ENCODE measurements around the gene AGPS. TPM values are rescaled to one million over a fixed set of nuclear protein-coding genes. Genes with fewer than 3 reads are reported as not detected.
"Not testable (repeated sequence)": the region's sequence is repeated elsewhere in the genome, so short reads cannot be mapped to it uniquely, and the experiment has no call there.

The AGPS gene
- total and polyA plus RNA-seq, 4 donors: 5.3 to 35.8 (median 16.0) TPM

DNA sequence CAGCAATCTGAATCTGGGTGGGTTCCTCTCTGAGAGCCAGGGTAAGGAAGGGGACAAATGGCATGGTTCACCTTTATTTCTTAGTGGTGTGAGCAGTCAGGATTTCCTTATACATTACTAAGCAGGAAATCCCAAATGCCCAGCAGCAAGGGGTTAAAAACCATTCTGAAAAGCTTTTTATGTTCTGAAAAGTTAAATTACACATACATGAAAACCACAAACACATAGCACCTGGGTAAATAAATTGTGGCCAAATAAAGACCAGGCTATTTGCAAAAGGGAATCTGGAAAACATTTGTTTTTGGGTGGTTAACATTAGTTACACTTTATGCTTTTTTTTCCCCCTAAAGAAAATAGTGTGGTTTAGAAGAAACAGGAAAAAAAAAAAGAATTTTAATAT lies 156.1 kb downstream of the AGPS start:
- H3K36me3 ChIP-seq (ENCODE audit: control insufficient read depth in 1 of 2, insufficient read depth in 2 of 2, low read length in 1 of 2): no peaks in the 10 kb centered on the region
- ATAC-seq (ENCODE audit: low FRiP score): no peak
- H3K27ac ChIP-seq (ENCODE audit: low read depth in 1 of 2, low read length in 2 of 2): no peak overlapping the region
- no peak overlapping the region for H3K4me3 ChIP-seq (ENCODE audit: low read length in 2 of 2)
- no peaks in the 10 kb centered on the region for H3K4me1 ChIP-seq (ENCODE audit: control insufficient read depth in 1 of 2, insufficient read depth in 2 of 2, low read length in 2 of 2)
- no peak for DNase-seq
- H3K9me3 ChIP-seq (ENCODE audit: control insufficient read depth, low read length): no peaks in the 10 kb centered on the region
- H3K27me3 ChIP-seq (ENCODE audit: control insufficient read depth in 1 of 2, insufficient read depth in 2 of 2, low read length in 1 of 2): no peaks in the 10 kb centered on the region
- intact Hi-C loops (cut with DNase I): no loop called here

DNA sequence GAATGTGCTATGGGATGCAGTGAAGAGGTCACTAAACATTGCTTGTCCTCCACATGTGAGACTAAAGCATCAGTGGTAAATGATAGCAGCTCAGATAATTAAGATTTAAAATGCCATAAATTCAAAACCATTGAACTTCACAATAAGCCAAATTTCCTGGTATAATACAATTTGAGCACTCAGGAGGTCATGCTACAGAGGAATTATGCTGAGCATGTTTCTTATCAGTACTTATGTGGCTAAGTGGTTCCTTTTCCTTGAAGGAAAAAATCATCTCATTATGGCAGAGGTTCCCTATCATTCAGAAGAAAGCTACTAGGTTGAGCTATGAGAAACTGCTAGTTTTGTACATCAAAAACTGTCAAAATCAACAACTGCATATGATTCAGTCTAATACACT lies 156.6 kb downstream of the AGPS start:
- Histone ChIP-seq H3K9me3 (ENCODE audit: control insufficient read depth, low read length) (no peaks in the 10 kb centered on the region), H3K4me3 (ENCODE audit: low read length in 2 of 2) (no peak overlapping the region), H3K36me3 (ENCODE audit: control insufficient read depth in 1 of 2, insufficient read depth in 2 of 2, low read length in 1 of 2) (no peaks in the 10 kb centered on the region), H3K27ac (ENCODE audit: low read depth in 1 of 2, low read length in 2 of 2) (no peak overlapping the region), H3K27me3 (ENCODE audit: control insufficient read depth in 1 of 2, insufficient read depth in 2 of 2, low read length in 1 of 2) (no peaks in the 10 kb centered on the region), H3K4me1 (ENCODE audit: control insufficient read depth in 1 of 2, insufficient read depth in 2 of 2, low read length in 2 of 2) (no peaks in the 10 kb centered on the region)
- intact Hi-C loops (cut with DNase I): no loop called here
- ATAC-seq (ENCODE audit: low FRiP score) (no peak), DNase-seq (no peak)

DNA sequence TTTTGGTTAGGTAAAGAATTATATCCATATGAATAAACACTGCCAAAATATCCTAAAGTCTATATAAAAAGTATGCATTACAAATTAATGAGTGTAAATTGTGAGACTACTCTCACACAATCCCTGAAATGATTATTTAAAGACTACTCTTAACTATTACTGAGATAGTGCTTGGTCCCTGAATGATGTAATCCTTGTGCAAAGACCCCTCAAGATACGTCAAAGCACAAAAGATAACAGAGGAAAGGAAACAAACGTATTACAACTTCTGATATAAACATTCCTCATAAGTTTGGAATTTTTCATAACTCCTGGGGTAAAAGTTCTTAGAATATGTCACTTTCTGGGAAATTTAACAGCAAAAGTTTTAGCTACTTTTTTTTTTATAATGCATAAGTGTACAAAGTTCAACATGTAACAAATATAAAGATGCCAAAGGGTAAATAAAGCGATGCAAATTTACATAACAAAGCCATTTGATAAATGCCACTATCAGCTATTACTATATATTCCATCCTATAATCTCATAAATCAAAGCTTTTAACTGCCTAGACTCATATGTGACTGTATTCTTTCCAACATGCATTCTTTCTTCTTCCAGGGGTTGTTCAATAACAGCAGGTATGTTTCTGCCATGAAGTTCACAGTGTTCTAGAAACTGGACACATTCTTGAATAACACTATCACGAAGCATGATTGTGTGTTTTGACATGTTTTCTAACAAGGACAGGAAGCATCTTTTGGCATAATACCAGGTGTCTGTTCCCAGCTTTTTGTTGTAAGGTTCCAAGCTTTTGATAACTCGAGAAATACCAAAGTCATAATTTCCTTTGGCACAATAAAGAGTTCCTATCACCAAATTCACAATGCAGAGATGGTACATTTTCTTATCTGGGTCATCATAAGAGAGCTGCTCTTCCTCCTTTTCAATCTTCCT lies 158.0 kb downstream of the AGPS start:
- DNase-seq (no peak), ATAC-seq (ENCODE audit: low FRiP score) (no peak)
- no peak overlapping the region for H3K4me3 ChIP-seq (ENCODE audit: low read length in 2 of 2)
- no peak overlapping the region for H3K27ac ChIP-seq (ENCODE audit: low read depth in 1 of 2, low read length in 2 of 2)
- intact Hi-C loops (cut with DNase I): loop anchor here (5.0 kb wide), 2 partner anchors 67 to 338 kb away; partner anchors contain the start of gene HNRNPA3 (in 1 of the 2)
- no peaks in the 10 kb centered on the region for H3K27me3 ChIP-seq (ENCODE audit: control insufficient read depth in 1 of 2, insufficient read depth in 2 of 2, low read length in 1 of 2)
- 46 to 51% methylated on average over 5 of the region's 5 CpGs for WGBS, 2 donors
- H3K4me1 ChIP-seq (ENCODE audit: control insufficient read depth in 1 of 2, insufficient read depth in 2 of 2, low read length in 2 of 2): no peaks in the 10 kb centered on the region
- no peaks in the 10 kb centered on the region for H3K36me3 ChIP-seq (ENCODE audit: control insufficient read depth in 1 of 2, insufficient read depth in 2 of 2, low read length in 1 of 2)
- H3K9me3 ChIP-seq (ENCODE audit: control insufficient read depth, low read length): no peaks in the 10 kb centered on the region

DNA sequence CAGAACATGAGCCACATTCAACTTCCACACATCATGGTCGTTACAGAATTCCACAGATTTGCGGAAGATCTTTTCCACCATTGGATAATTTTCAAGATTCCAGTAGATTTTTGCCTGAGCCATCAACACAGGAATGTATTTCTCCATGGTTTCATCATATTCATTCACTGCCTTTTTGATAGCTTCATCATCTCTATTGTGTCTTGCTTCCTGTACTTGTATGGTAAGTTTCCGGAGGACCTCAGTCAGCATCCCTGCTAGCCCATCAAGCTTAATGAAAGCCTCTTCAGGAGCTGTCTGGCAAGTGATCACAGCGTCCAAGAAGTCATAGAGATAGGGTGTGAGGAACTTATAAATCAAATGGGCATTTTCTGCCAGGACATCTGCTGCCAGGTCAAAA lies 158.8 kb downstream of the AGPS start:
- not testable (repeated sequence) for ATAC-seq (ENCODE audit: low FRiP score); H3K4me1 ChIP-seq (ENCODE audit: control insufficient read depth in 1 of 2, insufficient read depth in 2 of 2, low read length in 2 of 2); H3K9me3 ChIP-seq (ENCODE audit: control insufficient read depth, low read length); H3K36me3 ChIP-seq (ENCODE audit: control insufficient read depth in 1 of 2, insufficient read depth in 2 of 2, low read length in 1 of 2); H3K27me3 ChIP-seq (ENCODE audit: control insufficient read depth in 1 of 2, insufficient read depth in 2 of 2, low read length in 1 of 2); H3K4me3 ChIP-seq (ENCODE audit: low read length in 2 of 2); DNase-seq; H3K27ac ChIP-seq (ENCODE audit: low read depth in 1 of 2, low read length in 2 of 2)
- 91 to 94% methylated on average over 4 of the region's 4 CpGs for WGBS, 2 donors
- intact Hi-C loops (cut with DNase I): loop anchor here (5.0 kb wide), 2 partner anchors 66 to 339 kb away; partner anchors contain the start of gene HNRNPA3 (in 1 of the 2)

DNA sequence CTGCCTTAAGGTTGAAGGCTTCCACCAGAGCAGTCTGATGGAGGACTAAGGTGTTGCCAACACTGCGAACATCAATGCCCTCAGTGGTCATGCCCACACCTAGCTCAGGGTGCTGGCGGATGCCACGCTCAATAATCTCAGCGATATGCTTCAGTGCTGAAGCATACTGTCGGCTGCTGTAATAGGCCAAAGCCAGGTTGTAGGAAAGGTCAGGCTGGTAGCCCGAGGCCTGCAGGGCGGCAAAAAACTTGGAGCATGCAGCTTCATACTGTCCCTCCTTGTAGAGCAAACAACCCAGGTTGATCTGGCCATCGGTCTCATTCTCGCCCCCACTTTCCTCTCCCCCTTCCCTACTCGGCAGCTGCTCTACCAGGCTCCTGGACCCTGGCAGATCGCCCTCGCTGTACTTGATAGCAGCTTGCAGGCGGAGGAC lies 159.4 kb downstream of the AGPS start:
- Histone ChIP-seq H3K4me3 (ENCODE audit: low read length in 2 of 2) (peak overlapping the region; percentile 73 to 86), H3K27ac (ENCODE audit: low read depth in 1 of 2, low read length in 2 of 2) (no peak overlapping the region), H3K4me1 (ENCODE audit: control insufficient read depth in 1 of 2, insufficient read depth in 2 of 2, low read length in 2 of 2) (no peaks in the 10 kb centered on the region), H3K27me3 (ENCODE audit: control insufficient read depth in 1 of 2, insufficient read depth in 2 of 2, low read length in 1 of 2) (no peaks in the 10 kb centered on the region), H3K36me3 (ENCODE audit: control insufficient read depth in 1 of 2, insufficient read depth in 2 of 2, low read length in 1 of 2) (no peaks in the 10 kb centered on the region), H3K9me3 (ENCODE audit: control insufficient read depth, low read length) (no peaks in the 10 kb centered on the region)
- DNase-seq (peak; percentile 54 to 79), ATAC-seq (ENCODE audit: low FRiP score) (no peak)
- WGBS, 2 donors: 59 to 62% methylated on average over 13 of the region's 13 CpGs
- intact Hi-C loops (cut with DNase I): loop anchor here (5.0 kb wide), 2 partner anchors 65 to 340 kb away; partner anchors contain the start of gene HNRNPA3 (in 1 of the 2)

DNA sequence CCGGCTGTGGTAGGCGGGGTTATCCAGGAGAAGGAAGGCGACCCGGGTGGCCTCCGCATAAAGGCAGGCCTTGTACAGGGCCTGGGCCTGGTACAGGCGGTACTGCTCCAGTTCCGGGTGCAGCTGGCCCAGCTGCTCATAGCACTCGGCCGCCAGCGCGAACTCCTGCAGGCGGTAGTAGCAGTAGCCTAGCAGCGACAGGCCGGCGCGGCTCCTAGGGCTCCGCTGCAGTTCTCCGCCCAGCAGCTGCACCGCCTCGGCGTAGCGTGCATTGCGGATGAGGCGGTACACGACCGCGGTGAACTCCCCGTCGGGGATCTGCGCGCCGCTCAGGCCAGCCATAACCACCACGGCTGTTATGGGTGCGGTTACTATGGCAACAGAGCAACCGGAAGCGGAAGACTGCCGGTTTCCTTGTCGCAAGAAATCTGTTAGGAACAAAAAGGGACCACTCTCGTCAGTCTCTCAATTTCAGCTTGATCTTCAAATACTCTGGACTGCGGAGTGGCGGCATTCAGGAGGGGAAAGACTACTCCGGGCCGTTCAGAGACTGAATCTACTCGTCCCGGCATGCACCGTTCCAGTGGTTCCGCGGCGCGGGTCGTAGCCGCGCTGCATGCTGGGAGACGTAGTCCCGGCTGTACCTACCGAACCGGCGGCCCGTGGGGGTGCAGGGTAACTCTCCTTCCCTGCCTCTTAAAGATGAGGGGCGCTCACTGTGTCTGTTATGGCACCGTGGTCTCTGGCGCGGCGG lies 160.0 kb downstream of the AGPS start:
- intact Hi-C loops (cut with DNase I): loop anchor here (5.0 kb wide), 2 partner anchors 65 to 340 kb away; partner anchors contain the start of gene HNRNPA3 (in 1 of the 2)
- no peaks in the 10 kb centered on the region for H3K9me3 ChIP-seq (ENCODE audit: control insufficient read depth, low read length)
- no peaks in the 10 kb centered on the region for H3K27me3 ChIP-seq (ENCODE audit: control insufficient read depth in 1 of 2, insufficient read depth in 2 of 2, low read length in 1 of 2)
- peak; percentile 98 for ATAC-seq (ENCODE audit: low FRiP score)
- no peaks in the 10 kb centered on the region for H3K4me1 ChIP-seq (ENCODE audit: control insufficient read depth in 1 of 2, insufficient read depth in 2 of 2, low read length in 2 of 2)
- DNase-seq: peak; percentile 92 to 95
- peak overlapping the region; percentile 31 to 92 for H3K27ac ChIP-seq (ENCODE audit: low read depth in 1 of 2, low read length in 2 of 2)
- WGBS, 2 donors: 0 to 1% methylated on average over 58 to 64 of the region's 64 CpGs
- peak overlapping the region; percentile 73 to 86 for H3K4me3 ChIP-seq (ENCODE audit: low read length in 2 of 2)
- no peaks in the 10 kb centered on the region for H3K36me3 ChIP-seq (ENCODE audit: control insufficient read depth in 1 of 2, insufficient read depth in 2 of 2, low read length in 1 of 2)

DNA sequence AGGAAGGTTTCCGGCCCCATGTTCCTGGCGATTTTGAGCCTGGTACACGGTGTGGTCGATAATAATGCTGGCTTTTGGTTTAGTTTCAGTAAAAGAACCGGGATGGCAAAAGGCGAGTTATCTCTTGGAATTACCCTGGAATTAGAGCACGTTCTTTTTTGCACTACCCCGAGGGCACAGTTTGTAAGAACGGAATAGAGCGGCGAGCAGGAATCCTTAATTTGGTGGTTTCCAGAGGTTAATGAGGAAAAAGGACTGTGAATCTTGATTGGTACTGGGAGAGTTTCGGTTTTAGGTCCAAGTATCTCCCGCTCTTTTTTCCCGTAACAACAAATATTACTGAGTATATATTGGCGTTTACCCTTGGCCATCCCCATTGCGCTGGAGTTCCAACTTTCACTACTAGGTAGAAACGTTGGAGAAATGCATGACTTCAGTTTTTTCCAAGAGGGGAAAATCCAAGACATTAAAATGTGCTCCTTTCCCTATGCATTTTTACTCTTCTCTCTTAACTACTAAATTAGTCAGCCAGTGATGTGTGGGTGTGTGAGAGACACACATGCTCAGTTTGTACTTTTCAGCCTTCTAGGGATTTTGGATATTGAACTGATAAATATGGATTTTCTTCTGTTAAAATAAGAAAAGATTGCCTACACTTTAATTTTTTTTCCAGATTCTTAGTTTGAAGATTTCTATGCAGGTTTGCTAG lies 160.8 kb downstream of the AGPS start:
- Histone ChIP-seq H3K27me3 (ENCODE audit: control insufficient read depth in 1 of 2, insufficient read depth in 2 of 2, low read length in 1 of 2) (no peaks in the 10 kb centered on the region), H3K36me3 (ENCODE audit: control insufficient read depth in 1 of 2, insufficient read depth in 2 of 2, low read length in 1 of 2) (no peaks in the 10 kb centered on the region), H3K4me1 (ENCODE audit: control insufficient read depth in 1 of 2, insufficient read depth in 2 of 2, low read length in 2 of 2) (no peaks in the 10 kb centered on the region), H3K9me3 (ENCODE audit: control insufficient read depth, low read length) (no peaks in the 10 kb centered on the region), H3K4me3 (ENCODE audit: low read length in 2 of 2) (peak overlapping the region; percentile 73 to 86), H3K27ac (ENCODE audit: low read depth in 1 of 2, low read length in 2 of 2) (peak overlapping the region; percentile 36 to 92)
- ATAC-seq (ENCODE audit: low FRiP score) (no peak), DNase-seq (no peak)
- WGBS, 2 donors: 1% methylated on average over 17 of the region's 17 CpGs
- intact Hi-C loops (cut with DNase I): loop anchor here (5.0 kb wide), 2 partner anchors 64 to 341 kb away; partner anchors contain the start of gene HNRNPA3 (in 1 of the 2)

DNA sequence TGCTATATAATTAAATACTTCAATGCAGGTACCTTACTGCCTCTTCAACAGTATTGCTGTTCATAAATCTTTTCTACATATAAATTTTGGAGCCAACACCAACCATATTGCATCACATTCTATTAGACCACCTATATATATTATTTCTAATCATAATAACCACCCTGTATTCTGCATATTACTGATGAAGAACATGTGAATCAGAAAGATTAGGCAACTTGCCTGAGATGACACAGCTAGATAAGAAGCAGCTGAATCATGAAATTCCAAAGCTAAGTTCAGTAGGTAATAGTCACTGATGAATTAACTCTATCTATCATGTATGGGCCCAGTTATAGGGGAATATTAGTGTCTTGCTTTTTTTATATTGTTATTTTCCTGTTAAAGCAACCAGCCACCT lies 161.8 kb downstream of the AGPS start:
- no peak for DNase-seq
- intact Hi-C loops (cut with DNase I): loop anchor here (5.0 kb wide), 2 partner anchors 63 to 342 kb away; partner anchors contain the start of gene HNRNPA3 (in 1 of the 2)
- Histone ChIP-seq H3K4me1 (ENCODE audit: control insufficient read depth in 1 of 2, insufficient read depth in 2 of 2, low read length in 2 of 2) (no peaks in the 10 kb centered on the region), H3K9me3 (ENCODE audit: control insufficient read depth, low read length) (no peaks in the 10 kb centered on the region), H3K27me3 (ENCODE audit: control insufficient read depth in 1 of 2, insufficient read depth in 2 of 2, low read length in 1 of 2) (no peaks in the 10 kb centered on the region), H3K4me3 (ENCODE audit: low read length in 2 of 2) (no peak overlapping the region), H3K36me3 (ENCODE audit: control insufficient read depth in 1 of 2, insufficient read depth in 2 of 2, low read length in 1 of 2) (no peaks in the 10 kb centered on the region), H3K27ac (ENCODE audit: low read depth in 1 of 2, low read length in 2 of 2) (no peak overlapping the region)
- no peak for ATAC-seq (ENCODE audit: low FRiP score)

All from aorta (tissue), 5 donors.